GM21390 (cell line): ENCODE results near the gene RAG2.
"Not testable (repeated sequence)": the region's sequence is repeated elsewhere in the genome, so short reads cannot be mapped to it uniquely, and the experiment has no call there.

Experiments
- ATAC-seq: cut with Tn5 transposase; IDR thresholded peaks from one replicate; pipeline ENCODE4 v1.9.1; 2021; ENCODE audit not compliant: unreplicated experiment

RAG2 gene

DNA sequence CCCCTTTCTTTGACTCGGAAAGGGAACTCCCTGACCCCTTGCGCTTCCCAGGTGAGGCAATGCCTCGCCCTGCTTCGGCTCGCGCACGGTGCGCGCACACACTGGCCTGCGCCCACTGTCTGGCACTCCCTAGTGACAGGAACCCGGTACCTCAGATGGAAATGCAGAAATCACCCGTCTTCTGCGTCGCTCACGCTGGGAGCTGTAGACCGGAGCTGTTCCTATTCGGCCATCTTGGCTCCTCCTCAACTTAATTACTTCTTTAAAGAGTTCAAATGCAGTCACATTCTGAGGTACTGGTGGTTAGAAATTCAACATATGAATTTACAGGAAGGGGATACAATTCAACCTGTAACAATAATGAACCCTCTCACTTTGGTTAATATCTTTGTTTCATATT, 40.6 kb downstream of the RAG2 start:
- not testable (repeated sequence) for ATAC-seq

- ATAC-seq = no peak
These were observed 47.5 kb downstream of the RAG2 start for GRCh38 chr11:36550385-36551115.
